Measurements from ENCODE around the gene SLC6A19.

Gene SLC6A19

DNA sequence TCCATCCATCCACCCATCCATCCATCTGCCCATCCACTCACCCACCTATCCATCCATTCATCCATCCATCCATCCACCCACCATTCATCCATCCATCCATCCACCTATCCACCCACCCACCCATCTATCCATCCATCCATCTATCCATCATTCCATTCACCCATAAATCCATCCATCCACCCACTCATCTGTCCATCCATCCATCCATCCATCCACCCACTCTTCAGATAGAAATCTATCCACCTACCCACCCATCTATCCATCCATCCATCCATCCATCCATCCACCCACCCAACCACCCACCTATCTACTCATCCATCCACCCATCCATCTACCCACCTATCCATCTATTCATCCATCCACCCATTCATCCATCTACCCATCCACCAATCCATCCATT is 35.0 kb upstream of the SLC6A19 start:
- DNase-seq: no peak

DNA sequence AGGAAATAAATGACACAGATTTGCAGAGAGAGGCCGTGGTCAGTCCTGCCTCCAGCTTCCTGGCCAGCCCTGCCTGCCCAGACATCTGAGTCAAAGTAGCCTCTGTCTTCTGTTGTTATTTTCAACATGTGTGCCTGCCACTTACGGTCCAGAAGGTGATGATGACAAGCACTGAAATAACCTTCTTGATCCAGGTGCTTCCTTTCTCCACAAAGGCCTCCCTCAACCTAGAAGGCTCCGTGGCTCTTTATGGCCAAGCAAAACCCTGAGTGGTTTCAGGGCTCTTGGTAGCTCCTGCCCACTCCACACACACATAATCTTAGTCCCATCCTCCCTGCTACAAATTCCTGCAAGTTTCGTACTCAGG is 34.1 kb upstream of the SLC6A19 start:
- DNase-seq: no peak

DNA sequence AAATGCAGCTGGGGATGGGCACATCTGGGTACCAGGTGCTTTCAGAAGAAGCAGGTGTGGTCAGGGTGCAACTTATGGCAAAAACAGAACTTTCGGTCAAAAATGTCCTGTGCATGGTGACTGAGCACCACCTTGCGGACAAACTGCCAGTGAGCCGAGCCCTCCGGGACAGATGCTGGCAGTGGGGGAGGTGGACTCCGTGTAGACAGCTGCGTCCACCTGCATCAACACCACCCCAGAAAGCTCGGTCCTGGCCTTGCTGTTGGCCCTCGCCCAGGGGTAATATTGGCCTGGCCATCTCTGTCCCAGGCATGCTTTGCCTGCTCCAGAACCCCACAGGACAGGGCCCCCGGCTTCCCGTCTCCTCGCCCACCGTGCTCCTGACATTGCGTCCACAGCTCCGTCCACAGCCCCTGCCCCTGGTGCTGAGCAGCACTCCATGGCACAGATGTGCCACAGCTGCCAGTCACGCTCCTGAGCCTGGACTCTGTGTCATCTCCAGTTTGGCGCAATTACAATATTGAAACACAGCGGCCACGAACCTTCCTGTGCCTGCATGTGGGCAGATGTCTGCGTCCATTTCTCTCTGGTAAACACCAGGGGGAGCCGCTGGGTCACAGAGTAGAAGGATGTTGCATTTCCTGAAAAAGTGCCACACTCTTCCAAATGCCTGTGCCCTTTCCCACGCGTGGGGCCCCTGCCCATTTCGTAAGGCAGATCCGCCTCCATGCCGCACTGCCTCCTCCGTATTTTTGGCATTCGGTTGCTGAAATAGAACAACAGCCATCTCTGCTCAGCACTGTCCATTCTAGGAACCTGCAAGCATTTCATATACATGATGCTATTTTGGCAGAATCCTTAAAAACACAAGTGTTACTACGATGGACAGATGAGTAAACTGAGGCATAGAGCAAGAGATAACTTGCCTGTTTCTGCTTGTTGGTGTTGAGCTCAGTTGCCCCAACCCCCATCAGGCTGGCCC is 33.4 kb upstream of the SLC6A19 start:
- DNase-seq: peak; percentile 62

DNA sequence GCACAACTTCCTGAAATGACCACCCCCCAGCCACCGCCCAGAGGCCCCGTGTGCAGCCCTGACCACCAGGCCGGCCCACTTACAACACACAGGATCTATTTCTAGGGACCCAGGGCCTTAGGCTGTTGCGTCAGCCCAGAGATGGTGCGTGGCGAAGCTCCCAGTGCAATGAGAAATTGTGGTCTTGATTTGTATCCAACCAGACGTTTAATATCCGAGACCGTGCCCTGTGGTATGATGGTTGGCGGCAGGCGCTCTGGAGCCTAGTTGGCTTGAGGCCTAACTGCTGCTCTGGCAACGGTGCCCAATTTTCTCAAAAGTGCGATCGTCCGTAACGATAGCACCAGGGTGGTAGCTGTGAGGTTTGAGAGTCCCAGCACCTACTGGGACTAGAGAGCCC is 32.6 kb upstream of the SLC6A19 start:
- no peak for DNase-seq

DNA sequence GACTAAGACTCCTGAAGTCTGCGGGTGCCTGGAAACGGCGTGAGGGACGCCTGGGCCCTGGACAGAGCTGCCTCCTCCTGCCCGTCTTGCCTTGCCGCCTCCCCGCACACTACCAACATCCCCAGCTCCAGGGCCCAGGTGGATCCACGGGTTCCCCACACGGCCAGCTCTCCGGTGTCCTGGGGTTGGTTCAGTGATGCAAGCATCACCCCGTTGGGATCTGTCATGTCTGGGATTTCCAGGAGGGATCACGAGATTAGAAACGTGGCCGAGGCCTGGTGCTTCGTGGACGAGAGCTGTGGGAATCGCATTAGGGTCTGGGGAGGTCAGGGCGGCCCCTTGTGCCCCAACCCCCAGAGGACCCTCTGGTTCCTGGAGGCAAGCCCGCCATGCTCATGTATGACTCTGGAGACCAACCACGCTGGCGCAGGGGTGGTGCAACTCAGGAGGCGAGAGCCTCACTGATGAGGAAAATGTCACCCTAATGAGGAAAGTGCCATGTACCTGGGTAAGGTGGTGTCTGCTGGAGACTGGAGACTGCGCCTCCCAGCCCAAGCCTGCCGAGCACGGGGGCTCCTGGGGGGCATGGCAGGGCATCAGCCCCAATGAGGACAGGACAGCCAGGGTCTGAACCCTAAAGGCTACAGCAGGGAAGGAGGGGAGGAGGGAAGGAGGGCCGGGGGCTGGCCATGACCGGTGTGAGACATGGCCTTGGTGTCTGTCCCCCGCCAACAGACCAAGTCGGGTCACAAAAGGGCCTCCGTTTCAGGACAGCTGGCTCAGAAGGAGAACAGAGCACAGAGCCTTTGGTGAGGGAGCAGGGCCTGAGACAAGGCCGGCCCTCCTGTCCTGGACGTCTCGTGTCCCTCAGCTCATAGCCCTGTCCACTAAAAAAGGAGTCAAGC is 31.9 kb upstream of the SLC6A19 start:
- DNase-seq: no peak

DNA sequence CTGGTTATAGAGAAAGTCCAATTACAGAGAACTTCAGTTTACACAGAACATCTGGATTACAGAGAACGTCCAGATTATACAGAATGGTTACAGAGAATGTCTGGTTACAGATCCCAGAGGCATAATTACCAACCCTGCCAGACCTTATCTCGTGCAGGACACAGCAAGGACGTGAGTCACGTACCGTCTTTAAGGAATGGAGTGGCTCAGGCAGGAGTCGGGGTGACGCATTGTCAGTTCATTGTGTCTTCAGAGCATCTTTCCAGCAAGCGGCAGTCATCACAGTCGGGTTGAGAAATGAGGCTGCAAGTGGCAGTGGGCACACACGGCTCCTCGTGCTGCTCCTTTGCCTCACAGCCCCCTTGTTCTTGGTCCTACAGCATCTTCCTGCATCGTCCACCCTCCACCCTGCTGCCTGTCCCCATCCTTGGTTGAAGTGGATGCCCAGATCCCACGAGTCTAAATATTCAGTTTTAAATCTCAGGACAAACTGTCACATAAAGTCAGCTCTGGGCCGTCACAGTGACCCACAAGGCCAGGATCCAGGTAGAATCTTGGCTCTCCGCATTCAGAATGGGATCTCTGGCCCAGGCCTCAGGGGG is 30.0 kb upstream of the SLC6A19 start:
- no peak for DNase-seq

DNA sequence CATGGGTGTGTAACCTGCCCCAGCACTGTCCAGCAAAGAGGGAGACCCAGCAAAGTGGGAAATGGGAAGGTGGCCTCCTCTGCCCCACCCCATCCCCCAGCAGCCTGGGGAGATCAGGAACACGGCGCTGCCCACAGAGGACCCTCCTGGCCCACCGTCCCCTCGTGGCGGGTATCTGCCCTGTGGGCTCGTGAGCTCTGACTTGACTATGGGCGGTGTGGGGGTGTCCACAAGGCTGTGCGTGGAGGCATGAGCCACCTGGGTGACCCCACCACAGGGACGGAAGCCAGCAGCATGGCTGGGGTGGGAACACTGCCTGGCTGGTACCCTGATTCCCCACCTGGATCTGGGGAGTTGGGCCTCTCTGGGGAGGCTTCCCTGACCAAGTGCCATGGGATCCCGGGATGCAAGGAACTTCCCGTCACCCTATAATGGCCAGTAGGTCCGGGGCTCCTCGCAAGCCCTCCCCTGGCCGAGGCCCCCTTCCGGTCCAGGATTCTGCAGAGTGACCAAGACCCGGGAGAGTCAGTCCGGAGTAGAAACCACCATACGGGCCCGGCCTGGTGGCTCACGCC is 29.3 kb upstream of the SLC6A19 start:
- no peak for DNase-seq

DNA sequence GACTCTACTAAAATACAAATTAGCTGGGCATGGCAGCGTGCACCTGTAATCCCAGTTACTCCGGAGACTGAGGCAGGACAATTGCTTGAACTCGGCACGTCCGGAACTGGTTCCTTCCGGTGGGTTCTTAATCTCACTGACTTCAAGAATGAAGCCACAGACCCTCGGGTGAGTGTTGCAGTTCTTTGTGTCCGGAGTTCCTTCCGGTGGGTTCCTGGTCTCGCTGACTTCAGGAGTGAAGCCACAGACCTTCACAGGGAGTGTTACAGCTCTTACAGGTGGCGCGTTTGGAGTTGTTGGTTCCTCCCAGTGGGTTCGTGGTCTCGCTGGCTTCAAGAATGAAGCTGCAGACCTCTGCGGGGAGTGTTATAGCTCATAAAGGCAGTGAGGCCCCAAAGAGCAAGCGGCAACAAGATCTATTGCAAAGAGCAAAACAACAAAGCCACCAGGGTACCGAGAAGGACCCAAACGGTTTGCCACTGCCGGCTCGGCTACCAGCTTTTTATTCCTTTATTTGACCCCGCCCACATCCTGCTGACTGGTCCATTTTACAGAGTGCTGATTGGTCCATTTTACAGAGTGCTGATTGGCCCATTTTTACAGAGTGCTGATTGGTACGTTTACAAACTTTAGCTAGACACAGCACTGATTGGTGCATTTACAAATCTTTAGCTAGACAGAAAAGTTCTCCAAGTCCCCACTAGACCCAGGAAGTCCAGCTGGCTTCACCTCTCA is 28.6 kb upstream of the SLC6A19 start:
- DNase-seq: no peak

DNA sequence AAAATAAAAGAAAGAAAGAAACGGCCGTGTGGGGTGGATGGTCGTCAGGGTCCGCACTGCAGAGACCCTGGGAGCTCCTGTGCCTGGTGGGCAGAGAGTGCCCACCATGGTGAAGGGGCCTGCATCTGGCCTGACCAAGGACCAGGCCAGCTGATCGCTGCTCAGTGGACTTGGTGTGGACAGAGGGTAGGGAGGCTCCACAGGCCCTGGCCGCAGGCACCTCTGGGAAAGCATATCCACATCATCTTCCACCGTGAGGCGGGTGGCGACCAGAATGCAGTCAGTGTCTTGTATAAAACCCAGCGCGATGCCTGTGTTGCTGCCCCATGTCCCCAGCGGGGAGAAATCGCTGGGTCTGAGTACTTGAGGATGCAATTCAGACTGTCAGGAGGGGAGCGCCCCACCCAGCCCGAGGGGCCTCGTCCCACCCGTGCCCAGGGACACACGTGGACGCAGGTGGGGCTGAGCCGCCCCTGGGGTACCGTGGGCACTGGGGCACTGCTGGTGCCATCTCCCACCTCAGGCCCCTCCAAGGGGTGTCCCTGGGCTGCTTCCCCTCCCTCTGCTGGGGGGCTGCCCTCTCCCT is 27.8 kb upstream of the SLC6A19 start:
- DNase-seq: no peak

DNA sequence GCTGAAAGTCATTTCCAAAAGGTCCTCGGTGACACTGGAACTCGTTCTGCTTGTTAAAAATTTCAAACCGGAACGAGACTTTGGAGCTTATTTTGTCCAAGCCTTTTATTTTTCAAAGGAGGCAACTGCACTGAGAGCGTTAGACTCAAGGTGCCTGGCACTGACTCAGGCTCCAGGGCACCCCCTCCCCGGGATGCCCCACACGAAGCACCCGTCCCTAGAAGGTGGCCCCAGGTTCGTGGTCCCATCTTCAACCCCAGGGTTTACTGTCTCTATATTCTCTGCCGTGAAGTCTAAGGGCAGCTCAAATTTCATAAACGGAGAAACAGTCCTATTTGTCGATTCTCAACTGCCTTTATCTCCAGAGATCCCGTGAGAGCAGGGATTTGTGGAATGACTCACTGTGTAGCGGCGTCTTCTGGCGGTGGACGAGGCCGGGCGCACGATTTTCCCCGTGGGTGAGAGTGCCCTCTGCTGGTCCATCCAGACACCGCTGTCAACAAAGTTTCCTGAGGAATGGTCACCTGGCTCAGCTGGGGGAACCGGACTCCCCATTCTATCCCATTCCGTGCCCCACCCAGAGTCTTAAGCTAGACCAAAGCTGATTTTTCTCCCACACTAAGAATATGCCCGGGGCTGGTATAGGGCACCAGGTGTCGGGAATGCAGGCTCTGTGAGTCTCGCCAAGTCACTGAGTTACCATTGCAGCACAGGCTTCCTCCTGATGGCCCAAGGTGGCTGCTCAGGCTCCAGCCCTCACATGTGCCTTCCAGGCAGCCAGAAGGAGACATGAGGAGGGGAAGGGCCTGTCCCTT is 27.1 kb upstream of the SLC6A19 start:
- peak; percentile 34 for DNase-seq

DNA sequence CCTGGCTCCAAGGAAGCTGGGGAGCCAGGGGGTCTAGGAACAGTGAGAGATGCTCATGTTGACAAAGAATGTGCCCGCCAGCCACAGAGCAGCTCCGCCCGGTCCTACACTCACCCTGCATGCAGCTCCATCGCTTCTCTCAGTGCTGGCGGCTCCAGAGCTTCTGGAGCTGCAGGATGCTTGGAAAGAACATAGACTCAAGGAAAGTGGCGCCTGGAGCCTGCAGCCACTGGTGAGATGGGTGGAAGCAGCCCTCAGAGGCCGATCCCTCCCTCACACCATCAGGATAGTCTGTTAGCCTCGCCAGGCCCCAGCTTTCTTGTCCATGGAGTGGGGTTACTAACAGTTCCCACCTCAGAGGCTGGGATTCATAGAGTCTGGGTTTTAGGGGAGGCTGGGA is 26.4 kb upstream of the SLC6A19 start:
- DNase-seq: no peak

DNA sequence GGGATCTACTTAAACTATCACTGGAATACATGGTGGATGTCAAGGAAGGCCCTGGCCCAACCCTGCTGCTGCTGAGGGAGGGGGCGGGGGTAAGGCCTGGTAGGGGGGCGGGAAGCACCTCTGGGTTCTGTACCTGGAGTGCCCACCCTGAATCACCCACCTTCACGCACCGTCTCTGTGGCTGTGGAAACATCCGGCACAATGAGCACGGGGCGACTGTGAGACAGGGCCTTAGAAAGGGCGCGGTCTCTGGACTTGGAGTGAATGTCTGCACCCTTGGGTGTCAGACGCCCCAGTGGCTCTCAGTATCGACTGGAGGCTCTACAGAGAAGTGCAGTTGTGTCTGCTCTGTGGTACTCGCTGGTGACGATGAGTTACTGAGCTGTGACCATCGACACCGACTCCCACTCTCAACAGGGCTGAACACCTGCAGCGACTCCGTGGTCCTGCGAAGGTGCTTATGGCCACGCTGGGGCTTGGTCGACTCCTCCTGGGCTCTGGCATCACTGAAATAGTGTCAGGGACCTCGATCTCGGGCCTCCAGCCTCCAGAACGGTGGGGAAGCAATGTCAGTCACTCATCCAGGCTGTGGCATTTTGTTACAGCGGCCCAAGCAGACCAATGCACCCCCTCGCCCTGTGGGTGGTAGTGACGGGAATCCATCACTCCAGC is 25.5 kb upstream of the SLC6A19 start:
- no peak for DNase-seq

DNA sequence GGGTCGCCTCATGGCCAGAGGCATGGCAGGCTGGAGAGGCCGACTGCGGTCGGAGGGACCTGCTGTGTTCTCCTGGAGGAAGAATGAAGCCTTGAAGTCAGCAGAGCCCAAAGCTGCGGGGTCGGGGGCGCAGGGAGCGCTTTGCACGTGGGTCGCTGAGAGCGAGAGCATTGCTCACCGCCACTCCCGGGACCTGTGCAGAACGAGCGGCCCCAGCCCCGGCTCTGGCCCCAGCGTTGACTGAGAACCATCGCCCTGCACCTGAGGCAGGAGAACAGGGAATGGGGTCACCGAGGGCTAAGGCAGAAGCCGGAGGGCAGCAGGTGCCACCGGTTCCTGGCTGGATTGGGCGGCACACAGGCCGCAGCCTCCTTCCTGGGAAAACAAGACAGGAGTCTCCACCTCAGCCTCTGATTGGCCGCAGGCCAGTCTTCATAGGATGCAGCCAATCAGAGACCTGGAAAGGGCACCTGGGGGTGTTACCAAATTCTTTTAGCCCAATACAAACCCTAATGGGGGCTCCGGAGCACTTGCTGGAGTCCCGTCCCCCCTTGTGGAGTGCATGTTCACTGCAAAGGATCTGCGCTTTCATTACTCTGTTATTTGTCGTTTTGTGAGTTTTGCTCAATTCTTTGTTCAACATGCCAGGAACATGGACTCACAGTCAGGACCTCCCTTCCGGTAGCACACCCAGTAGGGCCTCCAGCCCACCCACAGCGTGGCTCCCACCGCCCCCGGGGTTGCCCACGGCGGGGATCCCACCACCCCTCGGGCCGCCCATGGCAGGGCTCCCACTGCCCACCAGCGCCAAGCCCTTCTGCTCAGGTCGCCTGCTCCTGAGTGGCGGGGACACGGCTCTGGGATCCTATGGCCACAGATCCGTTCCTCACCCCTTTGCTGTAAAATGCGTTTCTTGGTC is 24.7 kb upstream of the SLC6A19 start:
- DNase-seq: no peak

DNA sequence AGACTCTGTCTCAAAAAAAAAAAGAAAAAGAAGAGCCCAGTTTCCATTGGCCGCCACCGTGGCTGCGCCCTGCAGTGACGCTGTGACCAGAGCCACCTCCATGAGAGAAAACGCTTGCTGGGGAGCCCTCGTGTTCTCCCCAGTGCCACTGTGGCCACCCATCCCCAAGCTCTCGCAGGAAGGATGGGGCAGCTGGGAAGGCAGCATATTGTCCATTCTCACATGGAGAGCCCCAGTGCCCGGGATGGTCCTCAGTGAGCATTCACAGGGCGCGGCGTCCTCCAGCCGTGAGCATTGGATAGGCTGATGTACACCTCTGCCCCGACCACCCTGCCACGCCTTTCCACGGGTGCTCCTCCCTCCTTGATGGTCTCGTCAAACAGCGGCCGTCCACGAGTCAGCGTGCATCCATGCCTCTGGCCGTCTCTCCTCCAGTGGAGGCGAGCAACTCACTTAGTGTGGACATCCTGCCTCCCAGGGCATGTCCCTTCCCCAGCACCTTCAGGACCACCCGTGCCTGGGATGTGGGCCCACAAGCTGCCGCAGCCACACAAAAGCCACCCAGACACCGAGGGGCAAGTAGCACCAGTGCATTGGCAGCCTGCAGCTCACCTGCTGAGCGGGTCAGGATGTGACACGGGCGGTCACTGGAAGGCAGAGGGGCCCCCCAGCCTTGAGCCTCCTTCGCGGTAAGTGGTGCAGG is 23.4 kb upstream of the SLC6A19 start:
- DNase-seq: no peak

DNA sequence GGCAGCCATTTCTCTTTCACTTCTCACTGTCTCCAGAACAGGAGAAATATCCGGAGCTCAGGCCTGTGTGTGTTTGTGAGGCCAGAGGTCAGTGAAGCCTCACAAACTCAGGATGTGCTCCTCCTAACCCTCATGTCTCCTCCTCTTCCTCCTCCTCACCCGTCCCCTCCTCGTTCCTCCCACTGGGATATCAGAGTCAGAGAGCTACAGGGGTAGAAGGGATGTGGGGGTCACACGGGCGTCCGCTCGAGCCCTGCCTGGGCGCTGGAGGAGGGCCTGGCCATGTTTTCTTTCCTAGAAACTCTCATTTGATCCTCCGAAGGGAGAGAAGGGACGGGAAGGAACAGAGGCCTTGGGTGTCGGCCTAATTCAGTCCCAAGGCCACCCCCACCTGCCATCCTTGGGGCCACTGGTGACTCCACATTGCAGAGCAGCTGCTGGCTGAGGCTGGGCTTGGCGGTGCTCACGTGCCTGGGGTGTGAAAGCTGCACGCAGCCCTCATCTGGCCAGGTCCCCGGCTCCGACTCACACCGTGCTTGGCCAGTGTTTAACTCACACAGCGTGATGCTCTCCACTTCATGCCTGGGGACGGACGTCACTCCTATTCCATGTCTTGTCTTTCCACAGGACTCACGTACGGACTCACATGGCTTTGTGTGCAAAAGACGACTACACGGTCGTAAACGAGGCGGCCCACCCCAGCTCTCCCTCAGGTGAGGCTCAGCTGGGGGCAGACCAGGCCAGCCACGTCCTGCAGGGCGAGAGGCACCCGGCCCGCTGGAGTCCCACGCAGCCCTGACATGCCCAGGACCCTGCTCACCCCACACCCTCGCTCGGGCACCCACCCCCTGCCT is 22.6 kb upstream of the SLC6A19 start:
- no peak for DNase-seq

DNA sequence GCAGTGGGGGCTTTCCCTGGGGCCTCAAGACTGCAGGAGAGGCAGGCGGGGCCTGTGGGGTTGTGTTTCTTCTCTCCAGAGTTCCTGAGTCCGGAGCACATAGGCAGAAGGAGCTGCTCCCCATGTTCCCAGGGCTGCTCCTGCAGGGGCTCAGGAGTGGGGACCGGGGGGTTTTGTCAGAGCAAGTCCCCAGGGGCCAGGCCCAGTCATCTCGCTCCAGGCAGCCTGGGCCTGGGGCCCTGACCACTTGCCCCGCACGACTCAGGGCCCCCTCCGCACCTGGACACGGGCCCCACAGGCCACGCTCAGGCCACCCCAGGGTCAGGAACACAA is 22.0 kb upstream of the SLC6A19 start:
- no peak for DNase-seq

DNA sequence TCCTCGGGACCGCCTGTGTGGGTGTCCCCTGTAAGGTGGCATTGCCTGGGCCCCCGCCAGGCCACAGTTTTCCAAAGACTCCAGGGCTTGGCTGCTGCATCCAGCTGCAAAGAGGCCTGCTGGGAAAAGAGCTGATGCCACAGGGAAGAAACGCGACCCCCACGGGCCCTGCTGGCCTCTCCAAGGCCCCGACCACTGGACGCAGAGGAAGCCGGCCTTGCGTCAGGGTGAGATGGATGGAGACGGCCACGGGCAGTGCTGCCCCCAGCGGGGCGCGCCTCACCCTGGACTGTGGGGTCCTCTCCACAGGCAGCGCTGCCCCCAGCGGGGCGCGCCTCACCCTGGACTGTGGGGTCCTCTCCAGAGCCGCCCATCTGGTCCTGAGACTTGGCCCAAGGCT is 21.3 kb upstream of the SLC6A19 start:
- DNase-seq: no peak

DNA sequence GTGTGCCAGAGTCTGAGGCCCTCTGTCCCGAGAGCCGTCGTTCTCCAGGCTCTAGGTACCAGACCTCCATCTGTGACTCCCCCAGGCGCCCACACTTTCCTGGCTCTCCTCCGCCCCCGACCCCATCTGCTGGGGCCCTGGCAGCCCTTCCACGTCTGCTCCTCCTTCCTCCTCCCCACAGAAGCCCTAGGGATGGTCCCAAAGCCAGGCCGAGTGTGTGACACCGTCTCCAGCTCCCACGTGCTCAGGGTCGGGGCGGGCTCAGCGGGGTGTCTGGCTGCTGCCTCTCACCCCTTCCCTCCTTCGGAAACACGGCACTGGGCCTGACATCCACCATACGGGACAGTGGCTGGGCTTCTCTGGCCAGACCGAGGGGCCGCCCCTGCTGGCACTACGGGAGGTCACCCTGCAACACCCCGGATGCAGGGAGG is 20.5 kb upstream of the SLC6A19 start:
- DNase-seq: no peak

Data from T-helper 9 cell (primary cell).